SK-N-SH treated with all-trans-retinoic acid at 6 μM for 48 hours (cell line): Measurements from ENCODE around the gene CLN6.
"Not testable (repeated sequence)": the region's sequence is repeated elsewhere in the genome, so short reads cannot be mapped to it uniquely, and the experiment has no call there.

Experiments used
- ATAC-seq: fragments of 200-7000 bp; cut with Tn5 transposase; 3 replicates; pipeline ENCODE4 v1.9.1; 2020; ENCODE audit warnings: mild to moderate bottlenecking, moderate library complexity
- ARNTL ChIP-seq: fragments of 450-650 bp; formaldehyde crosslinking; IDR thresholded peaks from 2 replicates; pipeline ENCODE4 v1.5.0; 2020; ENCODE audit warnings: low read depth, mild to moderate bottlenecking, moderate library complexity, borderline replicate concordance
- BACH2 ChIP-seq: fragments of 250-450 bp; sonication (Bioruptor Pico); IDR thresholded peaks from 2 replicates; pipeline ENCODE4 v1.9.0; 2021; ENCODE audit warnings: mild to moderate bottlenecking, borderline replicate concordance
- CSDC2 ChIP-seq: fragments of 250-450 bp; sonication (Bioruptor Pico); IDR thresholded peaks from 2 replicates; pipeline ENCODE4 v1.5.0; 2020; ENCODE audit warnings: mild to moderate bottlenecking, moderate library complexity
- ESRRG ChIP-seq: fragments of 250-450 bp; sonication (Bioruptor Pico); IDR thresholded peaks from 2 replicates; pipeline ENCODE4 v1.6.1; 2021; ENCODE audit warnings: mild to moderate bottlenecking
- GLIS3 ChIP-seq: fragments of 250-450 bp; sonication (Bioruptor Pico); IDR thresholded peaks from 2 replicates; pipeline ENCODE4 v1.5.0; 2020; ENCODE audit warnings: mild to moderate bottlenecking, moderate library complexity
- ISL1 ChIP-seq: fragments of 250-450 bp; sonication (Bioruptor Pico); IDR thresholded peaks from 2 replicates; pipeline ENCODE4 v2.1.2; 2022; ENCODE audit warnings: mild to moderate bottlenecking, moderate library complexity
- OSR1 ChIP-seq: fragments of 250-450 bp; sonication (Bioruptor Pico); IDR thresholded peaks from 2 replicates; pipeline ENCODE4 v1.8.0; 2022; ENCODE audit warnings: moderate library complexity, mild to moderate bottlenecking, inconsistent platforms
- PATZ1 ChIP-seq: fragments of 250-450 bp; sonication (Bioruptor Pico); IDR thresholded peaks from 2 replicates; pipeline ENCODE4 v1.8.0; 2020; ENCODE audit warnings: mild to moderate bottlenecking, moderate library complexity, borderline replicate concordance
- POU6F1 ChIP-seq: fragments of 250-450 bp; sonication (Bioruptor Pico); IDR thresholded peaks from 2 replicates; pipeline ENCODE4 v1.8.0; 2021; ENCODE audit warnings: low read depth, mild to moderate bottlenecking, moderate library complexity, borderline replicate concordance
- PPARA ChIP-seq: fragments of 250-450 bp; sonication (Bioruptor Pico); IDR thresholded peaks from 2 replicates; pipeline ENCODE4 v1.5.0; 2020; ENCODE audit warnings: mild to moderate bottlenecking, borderline replicate concordance
- RARB ChIP-seq: fragments of 250-450 bp; sonication (Bioruptor Pico); IDR thresholded peaks from 2 replicates; pipeline ENCODE4 v1.8.0; 2021; ENCODE audit warnings: mild to moderate bottlenecking, moderate library complexity
- SNAI2 ChIP-seq: fragments of 250-450 bp; sonication (Bioruptor Pico); IDR thresholded peaks from 2 replicates; pipeline ENCODE4 v1.5.0; 2020; ENCODE audit warnings: mild to moderate bottlenecking, moderate library complexity
- TCF4 ChIP-seq: fragments of 250-450 bp; sonication (Bioruptor Pico); IDR thresholded peaks from 2 replicates; pipeline ENCODE4 v1.8.0; 2021; ENCODE audit warnings: mild to moderate bottlenecking, moderate library complexity, borderline replicate concordance
- TOX ChIP-seq: fragments of 250-450 bp; sonication (Bioruptor Pico); IDR thresholded peaks from 2 replicates; pipeline ENCODE4 v1.8.0; 2021; ENCODE audit warnings: mild to moderate bottlenecking, moderate library complexity, borderline replicate concordance
- ZFP3 ChIP-seq: fragments of 250-450 bp; sonication (Bioruptor Pico); IDR thresholded peaks from 2 replicates; pipeline ENCODE4 v1.5.0; 2020; ENCODE audit warnings: mild to moderate bottlenecking, moderate library complexity
- ZFP30 ChIP-seq: fragments of 450-650 bp; formaldehyde crosslinking; IDR thresholded peaks from 2 replicates; pipeline ENCODE4 v1.5.0; 2022; ENCODE audit warnings: mild to moderate bottlenecking, moderate library complexity
- ZNF565 ChIP-seq: fragments of 450-650 bp; formaldehyde crosslinking; conservative IDR thresholded peaks from 2 replicates; pipeline ENCODE4 v1.5.0; 2020; ENCODE audit warnings: low read depth, mild to moderate bottlenecking, moderate library complexity
- ZNF70 ChIP-seq: fragments of 450-650 bp; formaldehyde crosslinking; IDR thresholded peaks from 2 replicates; pipeline ENCODE4 v1.5.0; 2020; ENCODE audit warnings: mild to moderate bottlenecking, moderate library complexity
- ZNF8 ChIP-seq: fragments of 450-650 bp; formaldehyde crosslinking; IDR thresholded peaks from 2 replicates; pipeline ENCODE4 v1.5.0; 2020; ENCODE audit warnings: mild to moderate bottlenecking, moderate library complexity
- TF ChIP-seq, protein P1 (sequence below): fragments of 250-450 bp; sonication (Bioruptor Pico); IDR thresholded peaks from 2 replicates; pipeline ENCODE4 v1.5.0; 2020; ENCODE audit warnings: mild to moderate bottlenecking, moderate library complexity
- TF ChIP-seq, protein P2 (sequence below): fragments of 250-450 bp; sonication (Bioruptor Pico); IDR thresholded peaks from 2 replicates; pipeline ENCODE4 v1.5.1; 2021; ENCODE audit warnings: mild to moderate bottlenecking, moderate library complexity
- TF ChIP-seq, protein P3 (sequence below): fragments of 250-450 bp; sonication (Bioruptor Pico); IDR thresholded peaks from 2 replicates; pipeline ENCODE4 v1.5.1; 2020; ENCODE audit warnings: low read depth, mild to moderate bottlenecking, moderate library complexity

The CLN6 gene

GRCh38 chr15:68223171-68223570 lies 6.4 kb downstream of the CLN6 start (continued):
- TF ChIP-seq ZNF8 = no peak
- TF ChIP-seq, protein P1, sequence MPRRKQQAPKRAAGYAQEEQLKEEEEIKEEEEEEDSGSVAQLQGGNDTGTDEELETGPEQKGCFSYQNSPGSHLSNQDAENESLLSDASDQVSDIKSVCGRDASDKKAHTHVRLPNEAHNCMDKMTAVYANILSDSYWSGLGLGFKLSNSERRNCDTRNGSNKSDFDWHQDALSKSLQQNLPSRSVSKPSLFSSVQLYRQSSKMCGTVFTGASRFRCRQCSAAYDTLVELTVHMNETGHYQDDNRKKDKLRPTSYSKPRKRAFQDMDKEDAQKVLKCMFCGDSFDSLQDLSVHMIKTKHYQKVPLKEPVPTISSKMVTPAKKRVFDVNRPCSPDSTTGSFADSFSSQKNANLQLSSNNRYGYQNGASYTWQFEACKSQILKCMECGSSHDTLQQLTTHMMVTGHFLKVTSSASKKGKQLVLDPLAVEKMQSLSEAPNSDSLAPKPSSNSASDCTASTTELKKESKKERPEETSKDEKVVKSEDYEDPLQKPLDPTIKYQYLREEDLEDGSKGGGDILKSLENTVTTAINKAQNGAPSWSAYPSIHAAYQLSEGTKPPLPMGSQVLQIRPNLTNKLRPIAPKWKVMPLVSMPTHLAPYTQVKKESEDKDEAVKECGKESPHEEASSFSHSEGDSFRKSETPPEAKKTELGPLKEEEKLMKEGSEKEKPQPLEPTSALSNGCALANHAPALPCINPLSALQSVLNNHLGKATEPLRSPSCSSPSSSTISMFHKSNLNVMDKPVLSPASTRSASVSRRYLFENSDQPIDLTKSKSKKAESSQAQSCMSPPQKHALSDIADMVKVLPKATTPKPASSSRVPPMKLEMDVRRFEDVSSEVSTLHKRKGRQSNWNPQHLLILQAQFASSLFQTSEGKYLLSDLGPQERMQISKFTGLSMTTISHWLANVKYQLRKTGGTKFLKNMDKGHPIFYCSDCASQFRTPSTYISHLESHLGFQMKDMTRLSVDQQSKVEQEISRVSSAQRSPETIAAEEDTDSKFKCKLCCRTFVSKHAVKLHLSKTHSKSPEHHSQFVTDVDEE (CRISPR knock-in tag) = no peak
- TF ChIP-seq, all 23 proteins: peak for 0

DNA sequence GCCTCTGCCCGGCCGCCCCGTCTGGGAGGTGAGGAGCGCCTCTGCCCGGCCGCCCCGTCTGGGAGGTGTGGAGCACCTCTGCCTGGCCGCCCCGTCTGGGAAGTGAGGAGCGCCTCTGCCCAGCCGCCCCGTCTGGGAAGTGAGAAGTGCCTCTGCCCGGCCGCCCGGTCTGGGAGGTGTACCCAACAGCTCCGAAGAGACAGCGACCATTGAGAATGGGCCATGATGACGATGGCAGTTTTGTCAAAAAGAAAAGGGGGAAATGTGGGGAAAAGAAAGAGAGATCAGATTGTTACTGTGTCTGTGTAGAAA lies 7.1 kb downstream of the CLN6 start:
- not testable (repeated sequence) for ATAC-seq

- not testable (repeated sequence) for ATAC-seq
Measured at GRCh38 chr15:68221530-68222431, 7.7 kb downstream of the CLN6 start.

- TF ChIP-seq CSDC2 (CRISPR knock-in tag) = no peak
- TF ChIP-seq ESRRG (CRISPR knock-in tag) = no peak
- TF ChIP-seq ARNTL (CRISPR knock-in tag) = no peak
- no peak for TF ChIP-seq PPARA (CRISPR knock-in tag)
- no peak for TF ChIP-seq OSR1 (CRISPR knock-in tag)
- no peak for TF ChIP-seq RARB (CRISPR knock-in tag)
- TF ChIP-seq TOX (CRISPR knock-in tag) = no peak
- TF ChIP-seq ZNF565 (CRISPR knock-in tag) = no peak
- no peak for TF ChIP-seq BACH2
- TF ChIP-seq, protein P2, sequence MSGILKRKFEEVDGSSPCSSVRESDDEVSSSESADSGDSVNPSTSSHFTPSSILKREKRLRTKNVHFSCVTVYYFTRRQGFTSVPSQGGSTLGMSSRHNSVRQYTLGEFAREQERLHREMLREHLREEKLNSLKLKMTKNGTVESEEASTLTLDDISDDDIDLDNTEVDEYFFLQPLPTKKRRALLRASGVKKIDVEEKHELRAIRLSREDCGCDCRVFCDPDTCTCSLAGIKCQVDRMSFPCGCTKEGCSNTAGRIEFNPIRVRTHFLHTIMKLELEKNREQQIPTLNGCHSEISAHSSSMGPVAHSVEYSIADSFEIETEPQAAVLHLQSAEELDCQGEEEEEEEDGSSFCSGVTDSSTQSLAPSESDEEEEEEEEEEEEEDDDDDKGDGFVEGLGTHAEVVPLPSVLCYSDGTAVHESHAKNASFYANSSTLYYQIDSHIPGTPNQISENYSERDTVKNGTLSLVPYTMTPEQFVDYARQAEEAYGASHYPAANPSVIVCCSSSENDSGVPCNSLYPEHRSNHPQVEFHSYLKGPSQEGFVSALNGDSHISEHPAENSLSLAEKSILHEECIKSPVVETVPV = no peak
- no peak for TF ChIP-seq ZFP3 (CRISPR knock-in tag)
- TF ChIP-seq GLIS3 (CRISPR knock-in tag) = no peak
- TF ChIP-seq ZNF8 = no peak
- TF ChIP-seq SNAI2 (CRISPR knock-in tag) = no peak
- no peak for TF ChIP-seq PATZ1
- TF ChIP-seq POU6F1 = no peak
- no peak for TF ChIP-seq ZFP30 (CRISPR knock-in tag)
- TF ChIP-seq TCF4 (CRISPR knock-in tag) = no peak
- no peak for TF ChIP-seq ZNF70 (CRISPR knock-in tag)
- no peak for ATAC-seq
Measured at GRCh38 chr15:68220967-68221366, 8.6 kb downstream of the CLN6 start.

DNA sequence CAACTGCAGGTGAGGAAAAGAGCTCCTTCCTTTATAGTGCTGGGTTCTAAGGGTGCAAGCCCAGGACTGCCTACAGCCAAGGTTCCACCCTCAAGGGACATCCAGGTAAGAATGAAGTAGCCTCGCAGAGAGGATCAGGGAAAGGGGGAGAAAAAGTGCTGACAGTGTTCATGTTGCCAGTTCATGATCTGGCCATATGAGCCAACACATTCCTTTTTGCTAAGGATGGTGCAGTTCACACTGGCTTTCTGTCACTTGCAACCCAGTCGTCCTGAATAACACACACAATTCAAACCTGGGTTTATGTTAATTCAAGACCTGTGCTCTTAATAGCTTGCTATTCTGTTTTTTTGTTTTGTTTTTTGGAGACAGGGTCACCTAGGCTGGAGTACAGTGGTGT lies 9.0 kb downstream of the CLN6 start:
- no peak for ATAC-seq
- TF ChIP-seq, protein P3, sequence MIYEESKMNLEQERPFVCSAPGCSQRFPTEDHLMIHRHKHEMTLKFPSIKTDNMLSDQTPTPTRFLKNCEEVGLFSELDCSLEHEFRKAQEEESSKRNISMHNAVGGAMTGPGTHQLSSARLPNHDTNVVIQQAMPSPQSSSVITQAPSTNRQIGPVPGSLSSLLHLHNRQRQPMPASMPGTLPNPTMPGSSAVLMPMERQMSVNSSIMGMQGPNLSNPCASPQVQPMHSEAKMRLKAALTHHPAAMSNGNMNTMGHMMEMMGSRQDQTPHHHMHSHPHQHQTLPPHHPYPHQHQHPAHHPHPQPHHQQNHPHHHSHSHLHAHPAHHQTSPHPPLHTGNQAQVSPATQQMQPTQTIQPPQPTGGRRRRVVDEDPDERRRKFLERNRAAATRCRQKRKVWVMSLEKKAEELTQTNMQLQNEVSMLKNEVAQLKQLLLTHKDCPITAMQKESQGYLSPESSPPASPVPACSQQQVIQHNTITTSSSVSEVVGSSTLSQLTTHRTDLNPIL (CRISPR knock-in tag) = no peak
- TF ChIP-seq, protein P2 = no peak
- TF ChIP-seq ZNF70 (CRISPR knock-in tag) (no peak), BACH2 (no peak), ARNTL (CRISPR knock-in tag) (no peak), TOX (CRISPR knock-in tag) (no peak), SNAI2 (CRISPR knock-in tag) (no peak), ISL1 (CRISPR knock-in tag) (no peak)
